ENCODE measurements around the gene AP4B1. TPM values are rescaled to one million over a fixed set of nuclear protein-coding genes. Genes with fewer than 3 reads are reported as not detected.
"Not testable (repeated sequence)": the region's sequence is repeated elsewhere in the genome, so short reads cannot be mapped to it uniquely, and the experiment has no call there.

The AP4B1 gene
- total RNA-seq, 2 experiments from 2014 or later: 44.1 to 48.0 TPM

DNA sequence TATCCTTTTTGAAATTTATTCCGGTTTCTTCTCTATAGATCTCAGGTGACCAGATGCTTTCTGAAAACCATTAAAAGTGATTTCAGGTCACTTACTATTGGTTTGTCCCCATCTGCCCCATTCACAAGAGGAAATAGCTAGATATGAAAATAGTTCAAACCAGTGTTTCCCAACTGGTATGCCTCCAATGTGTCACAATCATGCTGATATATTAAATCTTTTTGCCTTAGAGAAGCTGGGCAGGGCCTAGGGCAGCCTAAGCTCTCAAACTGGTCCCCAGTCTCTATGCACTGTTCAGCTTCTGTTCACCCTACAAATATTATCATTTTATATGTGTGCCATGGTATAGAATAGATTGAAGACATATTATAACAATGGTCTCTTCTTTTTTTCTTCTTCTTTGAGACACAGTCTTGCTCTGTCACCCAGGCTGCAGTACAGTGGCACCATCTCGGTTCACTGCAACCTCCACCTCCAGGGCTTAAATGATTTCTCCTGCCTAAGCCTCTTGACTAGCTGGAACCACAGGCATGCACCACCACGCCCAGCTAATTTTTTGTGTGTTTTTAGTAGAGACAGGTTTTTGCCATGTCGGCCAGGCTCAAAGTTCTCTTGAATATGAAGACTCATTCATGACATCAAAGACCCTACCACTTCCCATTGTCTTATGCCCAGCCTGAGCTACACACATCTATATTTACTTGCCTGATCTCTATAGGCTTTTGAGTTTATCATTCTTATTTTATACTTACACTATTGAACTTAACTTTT, 48.8 kb downstream of the AP4B1 start:
- Histone ChIP-seq H3K36me3 (ENCODE audit: insufficient read depth, low read length) (peaks cover 49% of the 10 kb centered on the region), H3K4me1 (ENCODE audit: insufficient read depth, low read length) (peaks cover 8% of the 10 kb centered on the region), H3K27me3 (ENCODE audit: control insufficient read depth in 1 of 2, insufficient read depth in 2 of 2, low read length in 2 of 2) (no peaks in the 10 kb centered on the region), H3K4me3 (ENCODE audit: low read length) (no peak overlapping the region), H3K9me3 (ENCODE audit: control insufficient read depth in 1 of 2, insufficient read depth in 1 of 2, low read length in 2 of 2) (no peaks in the 10 kb centered on the region), H3K27ac (ENCODE audit: low read depth in 1 of 2, low read length in 2 of 2) (no peak overlapping the region)
- Mint-ChIP-seq H3K4me1 (ENCODE audit: low read depth) (peaks cover 29% of the 10 kb centered on the region), H3K4me3 (no peak overlapping the region), H3K36me3 (ENCODE audit: low read depth) (peaks cover 69% of the 10 kb centered on the region), H3K27me3 (no peaks in the 10 kb centered on the region), H3K27ac (peak overlapping the region; percentile 17), H3K9me3 (no peaks in the 10 kb centered on the region)
- intact Hi-C loops (cut with DNase I, micrococcal nuclease): no loop called here
- ChIA-PET POLR2A (interaction anchor here (1.3 kb wide), 1 partner anchor 74 kb away, joined by 3 read pairs; no protein-coding TSS in a partner anchor), CTCF (interaction anchor here (0.6 to 1.3 kb wide), 4 partner anchors 14 to 1171 kb away, joined by 3 to 5 read pairs (median 4); no protein-coding TSS in a partner anchor)
- no peak for ATAC-seq (ENCODE audit: poor library complexity)
- TF ChIP-seq, protein P1, sequence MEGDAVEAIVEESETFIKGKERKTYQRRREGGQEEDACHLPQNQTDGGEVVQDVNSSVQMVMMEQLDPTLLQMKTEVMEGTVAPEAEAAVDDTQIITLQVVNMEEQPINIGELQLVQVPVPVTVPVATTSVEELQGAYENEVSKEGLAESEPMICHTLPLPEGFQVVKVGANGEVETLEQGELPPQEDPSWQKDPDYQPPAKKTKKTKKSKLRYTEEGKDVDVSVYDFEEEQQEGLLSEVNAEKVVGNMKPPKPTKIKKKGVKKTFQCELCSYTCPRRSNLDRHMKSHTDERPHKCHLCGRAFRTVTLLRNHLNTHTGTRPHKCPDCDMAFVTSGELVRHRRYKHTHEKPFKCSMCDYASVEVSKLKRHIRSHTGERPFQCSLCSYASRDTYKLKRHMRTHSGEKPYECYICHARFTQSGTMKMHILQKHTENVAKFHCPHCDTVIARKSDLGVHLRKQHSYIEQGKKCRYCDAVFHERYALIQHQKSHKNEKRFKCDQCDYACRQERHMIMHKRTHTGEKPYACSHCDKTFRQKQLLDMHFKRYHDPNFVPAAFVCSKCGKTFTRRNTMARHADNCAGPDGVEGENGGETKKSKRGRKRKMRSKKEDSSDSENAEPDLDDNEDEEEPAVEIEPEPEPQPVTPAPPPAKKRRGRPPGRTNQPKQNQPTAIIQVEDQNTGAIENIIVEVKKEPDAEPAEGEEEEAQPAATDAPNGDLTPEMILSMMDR (IDR thresholded peaks at IDR 0.05): no peak
- DNase-seq: no peak

GRCh38 chr1:113854234-113854633, 50.4 kb downstream of the AP4B1 start:
- TF ChIP-seq, protein P1 (IDR thresholded peaks at IDR 0.05): no peak
- no peaks in the 10 kb centered on the region for H3K9me3 Mint-ChIP-seq
- Histone ChIP-seq H3K27me3 (ENCODE audit: control insufficient read depth in 1 of 2, insufficient read depth in 2 of 2, low read length in 2 of 2) (no peaks in the 10 kb centered on the region), H3K4me1 (ENCODE audit: insufficient read depth, low read length) (peaks cover 8% of the 10 kb centered on the region), H3K9me3 (ENCODE audit: control insufficient read depth in 1 of 2, insufficient read depth in 1 of 2, low read length in 2 of 2) (no peaks in the 10 kb centered on the region), H3K36me3 (ENCODE audit: insufficient read depth, low read length) (peaks cover 50% of the 10 kb centered on the region), H3K27ac (ENCODE audit: low read depth in 1 of 2, low read length in 2 of 2) (no peak overlapping the region), H3K4me3 (ENCODE audit: low read length) (no peak overlapping the region)
- no peaks in the 10 kb centered on the region for H3K27me3 Mint-ChIP-seq
- no peak for DNase-seq
- H3K4me1 Mint-ChIP-seq (ENCODE audit: low read depth): peaks cover 24% of the 10 kb centered on the region
- intact Hi-C loops (cut with DNase I, micrococcal nuclease): loop anchor here in 1 of 2 experiments (5.0 kb wide), 1 partner anchor 712 kb away; no protein-coding TSS in a partner anchor
- CTCF ChIA-PET: no interaction called here
- no peak overlapping the region for H3K4me3 Mint-ChIP-seq
- POLR2A ChIA-PET: no interaction called here
- no peak overlapping the region for H3K27ac Mint-ChIP-seq
- H3K36me3 Mint-ChIP-seq (ENCODE audit: low read depth): peaks cover 75% of the 10 kb centered on the region
- no peak for ATAC-seq (ENCODE audit: poor library complexity)

DNA sequence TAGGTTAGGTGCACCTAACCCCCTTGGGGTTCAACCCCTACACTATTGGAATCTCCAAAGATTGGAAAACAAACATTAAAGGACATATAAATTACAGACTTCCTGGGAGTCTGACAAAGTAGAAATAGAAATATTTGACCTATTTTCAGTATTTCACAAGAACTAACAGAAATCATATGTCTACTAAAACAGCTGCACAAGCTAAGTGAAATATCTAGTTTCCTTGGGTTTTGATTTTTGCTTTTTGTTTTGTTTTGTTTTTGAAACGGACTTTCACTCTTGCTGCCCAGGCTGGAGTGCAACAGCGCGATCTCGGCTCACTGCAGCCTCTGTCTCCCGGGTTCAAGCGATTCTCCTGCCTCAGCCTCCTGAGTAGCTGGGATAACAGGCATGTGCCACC, 51.9 kb downstream of the AP4B1 start:
- POLR2A ChIA-PET; H3K27me3 Mint-ChIP-seq; H3K9me3 ChIP-seq (ENCODE audit: control insufficient read depth in 1 of 2, insufficient read depth in 1 of 2, low read length in 2 of 2); CTCF ChIA-PET; ATAC-seq (ENCODE audit: poor library complexity); H3K4me3 ChIP-seq (ENCODE audit: low read length); DNase-seq; H3K4me1 ChIP-seq (ENCODE audit: insufficient read depth, low read length); H3K27me3 ChIP-seq (ENCODE audit: control insufficient read depth in 1 of 2, insufficient read depth in 2 of 2, low read length in 2 of 2); H3K27ac Mint-ChIP-seq; H3K4me3 Mint-ChIP-seq; H3K27ac ChIP-seq (ENCODE audit: low read depth in 1 of 2, low read length in 2 of 2); H3K9me3 Mint-ChIP-seq: not testable (repeated sequence)
- H3K36me3 ChIP-seq (ENCODE audit: insufficient read depth, low read length): peaks cover 44% of the 10 kb centered on the region
- peaks cover 18% of the 10 kb centered on the region for H3K4me1 Mint-ChIP-seq (ENCODE audit: low read depth)
- intact Hi-C loops (cut with DNase I, micrococcal nuclease): loop anchor here in 1 of 2 experiments (5.0 kb wide), 1 partner anchor 710 kb away; no protein-coding TSS in a partner anchor
- H3K36me3 Mint-ChIP-seq (ENCODE audit: low read depth): peaks cover 73% of the 10 kb centered on the region
